Skeletal muscle tissue (tissue), 4 donors: ENCODE measurements around the gene ANAPC7. TPM values are rescaled to one million over a fixed set of nuclear protein-coding genes. Genes with fewer than 3 reads are reported as not detected.
"Not testable (repeated sequence)": the region's sequence is repeated elsewhere in the genome, so short reads cannot be mapped to it uniquely, and the experiment has no call there.

Experiments
- H3K27ac ChIP-seq: one replicate; pipeline ENCODE4 v1.7.0; 2013; ENCODE audit warnings: mild to moderate bottlenecking, low read depth, low read length, inconsistent platforms
- H3K27me3 ChIP-seq, 3 donors: one replicate each; pipeline ENCODE4 v1.7.0; 2013; ENCODE audit warnings: low read length in 3 of 3; ENCODE audit not compliant: control insufficient read depth in 3 of 3, insufficient read depth in 3 of 3
- H3K36me3 ChIP-seq, 3 donors: one replicate each; pipeline ENCODE4 v1.7.0; 2013; ENCODE audit warnings: low read length in 3 of 3; ENCODE audit not compliant: control insufficient read depth in 3 of 3, insufficient read depth in 3 of 3
- H3K4me1 ChIP-seq, 3 donors: one replicate each; pipeline ENCODE4 v1.7.0; 2013; ENCODE audit warnings: low read length in 3 of 3, mild to moderate bottlenecking in 3 of 3; ENCODE audit not compliant: control insufficient read depth in 3 of 3, insufficient read depth in 3 of 3
- H3K4me3 ChIP-seq, 3 donors: one replicate each; pipeline ENCODE4 v1.7.0; 2013; ENCODE audit warnings: low read length in 3 of 3
- H3K9ac ChIP-seq, 3 donors: one replicate each; pipeline ENCODE4 v1.7.0; 2013; ENCODE audit warnings: low read length in 3 of 3, mild to moderate bottlenecking in 3 of 3, moderate library complexity in 2 of 3, low read depth in 1 of 3
- H3K9me3 ChIP-seq, 3 donors: one replicate each; pipeline ENCODE4 v1.7.0; 2013; ENCODE audit warnings: low read length in 3 of 3; ENCODE audit not compliant: control insufficient read depth in 3 of 3
- total RNA-seq: library from RNA; depleted of rRNA; stranded (reverse); fragments of >200 nt; gene quantifications from one replicate; pipeline ENCODE4 v1.2.3, GENCODE V29; 2014
- donor health status: Osteomylitis.

ANAPC7 gene
- total RNA-seq, 1 donor from 2014 or later: 38.6 TPM

- no peaks in the 10 kb centered on the region for H3K27me3 ChIP-seq
- no peak overlapping the region for H3K9ac ChIP-seq
- H3K4me3 ChIP-seq: no peak overlapping the region
- H3K27ac ChIP-seq: no peak overlapping the region
- no peaks in the 10 kb centered on the region for H3K9me3 ChIP-seq
- peaks cover 0 to 16% (median 12%) of the 10 kb centered on the region in 3 donors for H3K4me1 ChIP-seq
- H3K36me3 ChIP-seq: peaks cover 87 to 89% (median 88%) of the 10 kb centered on the region in 3 donors
Measured at GRCh38 chr12:110342157-110342556, 61.4 kb downstream of the ANAPC7 start.

- H3K9ac ChIP-seq: no peak overlapping the region
- H3K27me3 ChIP-seq: no peaks in the 10 kb centered on the region
- H3K27ac ChIP-seq: no peak overlapping the region
- H3K36me3 ChIP-seq: peaks cover 89 to 94% (median 92%) of the 10 kb centered on the region in 3 donors
- H3K9me3 ChIP-seq: no peaks in the 10 kb centered on the region
- peaks cover 0 to 13% (median 12%) of the 10 kb centered on the region in 3 donors for H3K4me1 ChIP-seq
- no peak overlapping the region for H3K4me3 ChIP-seq
Measured at GRCh38 chr12:110340706-110341105, 62.8 kb downstream of the ANAPC7 start.

GRCh38 chr12:110340261-110340660, 63.2 kb downstream of the ANAPC7 start:
- H3K27me3 ChIP-seq, H3K4me3 ChIP-seq, H3K9me3 ChIP-seq, H3K9ac ChIP-seq, H3K27ac ChIP-seq: not testable (repeated sequence)
- peaks cover 0 to 16% (median 14%) of the 10 kb centered on the region in 3 donors for H3K4me1 ChIP-seq
- peaks cover 89 to 94% (median 92%) of the 10 kb centered on the region in 3 donors for H3K36me3 ChIP-seq

GRCh38 chr12:110339184-110339952, 64.1 kb downstream of the ANAPC7 start:
- Histone ChIP-seq H3K27me3 (no peaks in the 10 kb centered on the region), H3K36me3 (peaks cover 88 to 92% (median 90%) of the 10 kb centered on the region in 3 donors), H3K4me3 (no peak overlapping the region), H3K9ac (no peak overlapping the region), H3K4me1 (peaks cover 0 to 18% (median 12%) of the 10 kb centered on the region in 3 donors), H3K27ac (peak overlapping the region; percentile 9), H3K9me3 (no peaks in the 10 kb centered on the region)

- Histone ChIP-seq H3K27ac (peak overlapping the region; percentile 9), H3K9ac (no peak overlapping the region), H3K27me3 (no peaks in the 10 kb centered on the region), H3K36me3 (peaks cover 88 to 92% (median 90%) of the 10 kb centered on the region in 3 donors), H3K9me3 (no peaks in the 10 kb centered on the region), H3K4me1 (peaks cover 0 to 16% (median 10%) of the 10 kb centered on the region in 3 donors), H3K4me3 (no peak overlapping the region)
Measured at GRCh38 chr12:110338754-110339153, 64.8 kb downstream of the ANAPC7 start.

- no peaks in the 10 kb centered on the region for H3K27me3 ChIP-seq
- no peak overlapping the region for H3K27ac ChIP-seq
- H3K9me3 ChIP-seq: no peaks in the 10 kb centered on the region
- H3K36me3 ChIP-seq: peaks cover 88 to 90% (median 88%) of the 10 kb centered on the region in 3 donors
- H3K4me3 ChIP-seq: no peak overlapping the region
- no peak overlapping the region for H3K9ac ChIP-seq
- H3K4me1 ChIP-seq: peaks cover 0 to 16% (median 10%) of the 10 kb centered on the region in 3 donors
Measured at GRCh38 chr12:110337912-110338710, 65.4 kb downstream of the ANAPC7 start.

- H3K4me1 ChIP-seq: peaks cover 5 to 18% (median 9%) of the 10 kb centered on the region in 3 donors
- H3K27me3 ChIP-seq: no peaks in the 10 kb centered on the region
- no peak overlapping the region for H3K9ac ChIP-seq
- no peaks in the 10 kb centered on the region for H3K9me3 ChIP-seq
- peaks cover 76 to 82% (median 81%) of the 10 kb centered on the region in 3 donors for H3K36me3 ChIP-seq
- H3K4me3 ChIP-seq: no peak overlapping the region
- H3K27ac ChIP-seq: no peak overlapping the region
Measured at GRCh38 chr12:110335481-110336045, 67.9 kb downstream of the ANAPC7 start.

GRCh38 chr12:110333201-110333600, 70.3 kb downstream of the ANAPC7 start:
- Histone ChIP-seq H3K36me3 (peaks cover 68 to 76% (median 70%) of the 10 kb centered on the region in 3 donors), H3K4me1 (peaks cover 5 to 15% (median 9%) of the 10 kb centered on the region in 3 donors), H3K4me3 (no peak overlapping the region), H3K27me3 (no peaks in the 10 kb centered on the region), H3K9ac (no peak overlapping the region), H3K27ac (no peak overlapping the region), H3K9me3 (no peaks in the 10 kb centered on the region)

- Histone ChIP-seq H3K36me3 (peaks cover 63 to 71% (median 67%) of the 10 kb centered on the region in 3 donors), H3K4me3 (no peak overlapping the region), H3K4me1 (peaks cover 5 to 11% (median 5%) of the 10 kb centered on the region in 3 donors), H3K27me3 (no peaks in the 10 kb centered on the region), H3K27ac (no peak overlapping the region), H3K9ac (no peak overlapping the region), H3K9me3 (no peaks in the 10 kb centered on the region)
Measured at GRCh38 chr12:110330544-110330943, 73.0 kb downstream of the ANAPC7 start.
